Right ventricle myocardium superior (tissue), 1 donor: ENCODE results near the gene SMPD3. TPM values are rescaled to one million over a fixed set of nuclear protein-coding genes. Genes with fewer than 3 reads are reported as not detected.
A peak's percentile ranks its signal among the peaks of the same experiment; 100 is the strongest.

Experiments used
- ATAC-seq: fragments of 200-7000 bp; cut with Tn5 transposase; one replicate; pipeline ENCODE4 v1.9.1; 2020; ENCODE audit warnings: mild to moderate bottlenecking; ENCODE audit not compliant: poor library complexity
- DNase-seq: peaks from one replicate; pipeline ENCODE4 v3.0.0-alpha.2; 2020
- intact Hi-C: fragments of 100-400 bp; cut with DNase I; formaldehyde crosslinking; loops from one replicate; pipeline ENCODE4 v1.11.2; 2022
- total RNA-seq: library from RNA; stranded (reverse); fragmentation: NEBNext Ultra II Directional; extraction: Animal tissue kit (Norgen Biotek cat#: 25700); gene quantifications from one replicate; pipeline ENCODE4 v1.2.1, GENCODE V29; 2021
- donor health status: DM: no; HTN: yes; CAD: no; lungs with severe emphysema.

SMPD3 gene
- total RNA-seq, 1 donor from 2014 or later, result 0.13 TPM

DNA sequence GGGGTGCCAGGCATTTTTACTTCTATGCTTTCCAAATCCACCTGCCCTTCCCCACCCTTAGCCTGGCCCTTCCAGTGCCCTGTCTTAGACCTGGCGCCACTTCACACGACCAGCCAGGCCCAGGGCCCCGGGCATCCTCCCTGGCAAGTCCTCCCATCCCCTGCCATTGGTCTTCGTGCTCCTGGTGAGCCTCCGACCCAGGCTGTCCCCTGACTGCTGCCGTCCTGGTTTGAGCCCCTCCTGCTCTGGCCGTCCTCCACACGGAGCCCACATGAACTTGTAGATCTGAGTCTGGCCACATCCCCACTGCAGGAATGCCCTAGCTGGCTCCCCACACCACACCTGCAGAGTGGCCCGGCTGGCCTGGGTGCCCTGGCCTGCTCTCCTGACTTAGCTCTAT is 93.5 kb downstream of the SMPD3 start:
- peak; percentile 18 for DNase-seq
- intact Hi-C loops, result no loop called here
- ATAC-seq, result no peak

DNA sequence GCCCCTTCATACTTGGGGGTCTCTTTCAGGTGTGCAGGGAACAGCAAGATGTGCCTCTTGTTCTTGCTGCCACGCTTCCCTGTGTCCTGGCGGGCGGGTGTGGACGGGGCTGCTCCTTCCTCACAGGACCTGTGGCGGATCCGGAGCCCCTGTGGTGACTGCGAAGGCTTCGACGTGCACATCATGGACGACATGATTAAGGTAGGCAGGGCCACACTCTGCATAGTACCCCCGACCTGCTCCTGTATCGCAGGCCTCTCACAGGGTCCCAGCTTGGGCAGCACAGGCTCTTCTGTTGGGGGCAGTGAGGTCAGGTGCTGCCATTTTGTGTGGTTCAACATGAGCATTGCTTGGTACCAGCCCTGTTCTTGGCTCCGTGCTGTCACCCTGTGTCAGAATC is 94.9 kb downstream of the SMPD3 start:
- intact Hi-C loops, result no loop called here
- DNase-seq (no peak), ATAC-seq (no peak)

DNA sequence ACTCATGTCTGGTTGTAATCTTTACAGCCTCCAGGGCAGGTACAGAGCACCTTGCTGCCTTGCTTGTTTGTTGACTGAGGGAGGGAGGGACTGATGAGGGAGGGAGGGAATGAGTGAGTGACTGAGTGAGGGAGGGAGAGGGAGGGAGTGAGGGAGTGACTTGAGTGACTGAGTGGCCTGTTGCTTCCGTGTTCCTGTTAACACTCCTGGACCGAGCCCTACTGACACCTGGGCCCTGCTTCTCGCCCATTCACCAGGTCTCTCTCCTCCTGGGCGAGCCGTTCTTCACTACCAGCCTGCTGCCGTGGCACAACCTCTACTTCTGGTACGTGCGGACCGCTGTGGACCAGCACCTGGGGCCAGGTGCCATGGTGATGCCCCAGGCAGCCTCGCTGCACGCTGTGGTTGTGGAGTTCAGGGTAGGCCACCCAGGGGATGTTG is 96.3 kb downstream of the SMPD3 start:
- no peak for DNase-seq
- intact Hi-C loops, result no loop called here

GRCh38 chr16:68351463-68351862 is 96.8 kb downstream of the SMPD3 start:
- ATAC-seq, result no peak
- no peak for DNase-seq
- intact Hi-C loops, result no loop called here

More for the DNA sequence above, 96.3 kb downstream of the SMPD3 start:
- ATAC-seq, result peak; percentile 39

- intact Hi-C loops, result no loop called here
- ATAC-seq (no peak), DNase-seq (no peak)
These were observed 97.4 kb downstream of the SMPD3 start for GRCh38 chr16:68350813-68351350.

GRCh38 chr16:68349838-68350410 is 98.4 kb downstream of the SMPD3 start:
- no peak for ATAC-seq
- DNase-seq, result no peak
- intact Hi-C loops, result no loop called here

DNA sequence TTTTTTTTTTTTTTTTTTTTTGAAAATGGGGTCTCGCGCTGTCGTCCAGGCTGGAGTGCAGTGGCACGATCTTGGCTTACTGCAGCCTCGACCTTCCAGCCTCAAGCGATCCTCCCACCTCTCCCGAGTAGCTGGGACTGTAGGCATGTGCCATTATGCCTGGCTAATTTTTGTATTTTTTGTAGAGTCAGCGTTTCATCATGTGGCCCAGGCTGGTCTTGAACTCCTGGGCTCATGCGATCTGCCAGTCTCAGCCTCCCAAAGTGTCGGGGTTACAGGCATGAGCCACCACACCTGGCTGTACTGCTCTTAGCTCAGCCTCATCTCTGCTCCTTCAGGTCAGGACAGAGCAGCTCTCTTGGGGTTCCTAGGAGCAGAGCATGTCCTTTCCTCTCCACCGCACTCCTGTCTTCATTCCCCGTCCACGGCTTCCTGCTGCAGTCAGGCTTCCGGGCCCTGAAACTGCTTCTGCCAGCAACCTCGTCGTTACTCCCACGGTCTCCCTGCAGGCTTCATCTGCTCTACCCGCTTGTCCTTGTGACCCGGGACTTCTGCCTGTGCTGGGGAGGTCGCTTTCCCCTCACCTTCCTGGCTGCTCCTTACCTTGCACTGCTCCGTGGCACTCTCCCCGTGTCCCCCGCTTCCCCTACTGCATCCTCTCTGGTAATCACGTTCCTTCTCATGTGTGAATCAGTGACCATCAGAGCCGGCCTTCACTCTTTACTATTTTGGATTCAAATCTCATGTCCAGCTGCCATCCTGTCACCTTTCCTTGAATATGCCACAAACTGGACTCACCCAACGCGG is 99.5 kb downstream of the SMPD3 start:
- no peak for ATAC-seq
- no peak for DNase-seq
- intact Hi-C loops, result no loop called here

DNA sequence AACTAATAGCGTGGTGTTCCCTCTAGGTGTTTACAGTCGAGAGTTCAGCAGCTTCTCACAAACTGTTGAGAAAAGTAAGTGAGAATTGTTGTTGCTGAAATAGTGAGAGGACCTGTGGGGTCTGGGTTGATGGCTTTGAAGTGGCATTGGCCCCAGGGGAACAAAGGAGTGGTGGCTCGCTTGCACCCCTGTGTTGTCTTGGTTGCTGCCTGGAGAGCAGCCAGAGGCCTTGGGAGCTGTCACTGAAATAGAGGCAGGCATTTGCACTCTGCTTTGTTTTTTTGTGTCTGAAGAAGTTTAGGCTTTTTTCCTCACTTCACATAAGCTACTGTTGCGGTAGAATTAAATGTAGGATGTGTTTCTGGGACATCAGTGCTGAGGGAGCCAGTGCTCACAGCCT is 100.7 kb downstream of the SMPD3 start:
- ATAC-seq, result no peak
- intact Hi-C loops, result no loop called here
- no peak for DNase-seq

GRCh38 chr16:68346892-68347480 is 101.3 kb downstream of the SMPD3 start:
- no peak for DNase-seq
- intact Hi-C loops, result no loop called here
- no peak for ATAC-seq

DNA sequence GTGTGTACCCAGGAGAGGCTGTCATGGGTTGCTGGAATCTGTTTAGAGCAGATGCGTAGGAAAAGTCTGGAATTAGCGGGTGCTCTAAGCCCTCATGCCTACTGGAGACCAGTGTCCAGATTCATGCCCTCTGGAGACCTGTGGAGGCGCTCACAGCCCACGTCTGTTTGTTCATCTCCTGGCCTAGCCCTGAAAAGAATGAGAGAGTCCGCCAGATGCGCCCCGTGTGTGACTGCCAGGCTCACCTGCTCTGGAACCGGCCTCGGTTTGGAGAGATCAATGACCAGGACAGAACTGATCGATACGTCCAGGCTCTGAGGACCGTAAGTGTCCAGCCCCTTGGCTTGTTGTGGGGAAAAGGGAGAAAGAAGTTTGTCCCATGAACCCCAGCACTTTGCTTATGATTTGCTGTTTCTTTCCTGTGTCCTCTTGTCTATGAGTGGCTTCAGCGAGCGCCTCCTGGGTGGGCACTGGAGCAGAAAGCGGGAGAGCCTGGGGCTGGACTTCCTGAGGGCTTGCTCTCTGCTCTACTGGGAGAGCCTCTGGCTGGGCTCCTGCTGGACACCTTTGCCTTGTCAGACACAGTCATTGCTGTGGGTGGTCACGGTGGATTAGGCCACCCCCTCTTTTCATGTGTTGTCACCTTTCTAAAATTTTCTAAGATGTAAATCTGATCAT is 102.2 kb downstream of the SMPD3 start:
- DNase-seq, result no peak
- no peak for ATAC-seq
- intact Hi-C loops, result no loop called here

DNA sequence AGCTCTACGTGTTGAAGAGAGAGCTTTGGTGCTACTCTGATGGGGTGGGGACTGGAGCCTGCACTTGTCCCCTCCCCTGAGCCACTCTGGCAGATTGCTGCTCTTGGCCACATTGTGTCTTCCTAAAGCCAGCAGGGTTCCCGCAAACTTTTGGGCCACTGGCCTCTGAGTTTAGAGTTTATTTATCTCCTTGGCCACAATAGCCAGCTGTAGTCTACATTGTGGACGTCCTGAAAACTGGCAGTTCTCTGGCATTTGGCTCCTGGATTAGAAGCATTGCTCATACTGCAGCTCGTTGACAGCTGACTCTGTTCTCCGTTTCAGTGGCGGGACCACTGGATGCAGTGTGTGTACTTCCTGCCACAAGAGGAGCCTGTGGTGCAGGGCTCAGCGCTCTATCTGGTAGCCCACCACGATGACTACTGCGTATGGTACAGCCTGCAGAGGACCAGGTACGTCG is 102.9 kb downstream of the SMPD3 start:
- intact Hi-C loops, result no loop called here
- ATAC-seq, result peak; percentile 74
- no peak for DNase-seq

GRCh38 chr16:68344252-68344651 is 104.1 kb downstream of the SMPD3 start:
- intact Hi-C loops, result no loop called here
- DNase-seq, result no peak
- no peak for ATAC-seq

- DNase-seq (no peak), ATAC-seq (no peak)
- intact Hi-C loops, result no loop called here
These were observed 105.2 kb downstream of the SMPD3 start for GRCh38 chr16:68343137-68343536.

GRCh38 chr16:68342620-68343019 is 105.7 kb downstream of the SMPD3 start:
- intact Hi-C loops, result no loop called here
- no peak for DNase-seq
- no peak for ATAC-seq

GRCh38 chr16:68339214-68339613 is 109.1 kb downstream of the SMPD3 start:
- no peak for ATAC-seq
- DNase-seq, result no peak
- intact Hi-C loops, result no loop called here

DNA sequence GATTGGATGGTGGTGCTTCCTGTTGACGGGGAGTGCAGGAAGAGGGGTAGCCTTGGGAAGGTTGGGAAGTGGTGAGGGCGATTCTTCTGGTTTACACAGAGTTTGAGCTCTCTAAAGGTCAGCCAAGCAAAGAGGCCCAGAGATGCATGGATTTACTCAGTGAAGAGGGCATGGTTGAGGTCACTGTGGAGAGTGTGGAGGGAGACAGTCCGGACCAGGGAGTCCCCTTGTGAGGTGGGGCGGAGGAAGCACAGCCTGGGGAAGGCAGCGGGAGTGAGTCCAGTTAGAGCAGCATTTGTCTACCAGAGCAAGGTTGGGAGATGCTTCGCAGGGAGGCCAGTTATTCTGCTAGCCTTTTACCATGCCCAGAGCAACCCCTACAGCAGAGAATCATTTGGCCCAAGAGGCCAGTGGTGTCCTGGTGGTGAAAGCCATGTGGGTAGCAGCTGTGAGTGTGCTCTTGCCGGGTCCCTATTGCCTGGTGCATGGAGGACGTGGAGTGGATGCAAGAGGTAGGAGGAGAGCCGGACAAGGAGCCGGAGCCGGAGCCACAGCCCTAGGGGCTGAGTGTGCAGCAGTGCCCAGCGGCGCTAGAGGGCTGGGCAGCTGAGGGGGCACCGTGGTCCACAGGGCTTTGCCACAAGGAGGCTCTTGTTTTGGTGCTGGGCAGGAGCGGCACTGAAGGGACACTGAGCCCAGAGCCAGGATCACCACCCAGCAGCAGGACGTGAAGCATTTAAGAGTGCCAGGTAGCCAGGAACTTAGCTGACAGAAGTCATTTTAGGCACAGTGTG is 109.8 kb downstream of the SMPD3 start:
- intact Hi-C loops, result no loop called here
- ATAC-seq, result no peak

DNA sequence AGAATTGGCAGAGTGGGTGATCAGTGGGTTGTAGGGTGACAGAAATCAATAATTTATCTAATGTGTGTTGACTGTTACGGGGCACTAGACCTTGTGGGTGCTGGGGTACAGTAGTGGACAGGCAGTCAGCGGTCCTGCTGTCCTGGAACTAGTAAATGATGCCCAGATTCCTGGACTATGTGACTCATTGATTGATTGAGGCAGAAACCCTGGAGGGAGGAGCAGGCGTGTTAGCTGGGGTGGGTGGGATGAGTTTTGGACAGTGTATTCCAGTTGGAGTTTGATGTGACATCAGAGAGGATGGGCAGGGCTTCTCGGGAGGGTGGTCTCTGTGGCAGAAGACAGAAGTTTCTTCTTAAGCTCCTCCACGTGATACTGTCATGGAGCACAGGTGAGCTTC is 113.1 kb downstream of the SMPD3 start:
- intact Hi-C loops, result no loop called here
- DNase-seq (no peak), ATAC-seq (no peak)

More for the DNA sequence above, 109.8 kb downstream of the SMPD3 start:
- no peak for DNase-seq

GRCh38 chr16:68332411-68333121 is 115.7 kb downstream of the SMPD3 start:
- intact Hi-C loops, result no loop called here
- DNase-seq (no peak), ATAC-seq (peak; percentile 46)
